Cardiac muscle cell (in vitro differentiated cells and primary cell): ENCODE results near the gene CTNNA3. TPM values are rescaled to one million over a fixed set of nuclear protein-coding genes. Genes with fewer than 3 reads are reported as not detected.

Experiments used
- DNase-seq, 2 donors: peaks; one replicate each; pipeline versions ENCODE4 v3.0.0 to v3.0.0-alpha.2; 2010 to 2017; ENCODE audit warnings: low read depth in 1 of 2, low spot score in 1 of 2
- H3K27ac ChIP-seq: fragments of 200-600 bp; sonication (generic); 2 replicates; pipeline ENCODE4 v1.5.1; 2016
- H3K27me3 ChIP-seq: fragments of 200-600 bp; sonication (generic); 2 replicates; pipeline ENCODE4 v1.6.0; 2016; ENCODE audit warnings: control low read depth
- H3K36me3 ChIP-seq: fragments of 200-600 bp; sonication (generic); 2 replicates; pipeline ENCODE4 v1.5.1; 2016; ENCODE audit warnings: control low read depth
- H3K4me1 ChIP-seq: fragments of 200-600 bp; sonication (generic); 2 replicates; pipeline ENCODE4 v1.8.1; 2017; ENCODE audit warnings: low read depth, mild to moderate bottlenecking, mixed run types
- H3K4me3 ChIP-seq: fragments of 200-600 bp; sonication (generic); 2 replicates; pipeline ENCODE4 v1.5.1; 2016; ENCODE audit warnings: mild to moderate bottlenecking
- H3K9me3 ChIP-seq: fragments of 200-600 bp; sonication (generic); 2 replicates; pipeline ENCODE4 v1.5.1; 2017; ENCODE audit warnings: low read depth, mild to moderate bottlenecking, control low read depth
- CTCF ChIP-seq: IDR thresholded peaks from 2 replicates; pipeline ENCODE4 v1.5.1; 2012; ENCODE audit warnings: low read depth, mild to moderate bottlenecking, low read length
- polyA plus RNA-seq: library from polyadenylated mRNA; unstranded; fragments of >200 nt; fragmentation: Nextera tagmentation; extraction: Ambion mirVana; gene quantifications from 2 replicates; pipeline ENCODE4 v1.2.1, GENCODE V29; 2016
- total RNA-seq: library from RNA; depleted of rRNA; stranded (reverse); fragments of >200 nt; gene quantifications from 2 replicates; pipeline ENCODE4 v1.2.3, GENCODE V29; 2016

CTNNA3 gene
- total and polyA plus RNA-seq, 2 experiments from 2014 or later = 55.8 to 71.7 TPM

- H3K4me3 ChIP-seq = no peak overlapping the region
- no peak for TF ChIP-seq CTCF
- H3K9me3 ChIP-seq = no peaks in the 10 kb centered on the region
- H3K27ac ChIP-seq = no peak overlapping the region
- H3K27me3 ChIP-seq = no peaks in the 10 kb centered on the region
- DNase-seq = no peak
- no peaks in the 10 kb centered on the region for H3K36me3 ChIP-seq
- H3K4me1 ChIP-seq = no peaks in the 10 kb centered on the region
These were observed 1430.6 kb downstream of the CTNNA3 start for GRCh38 chr10:66265398-66265797.

- no peaks in the 10 kb centered on the region for H3K27me3 ChIP-seq
- H3K4me1 ChIP-seq = peaks cover 4% of the 10 kb centered on the region
- no peak for TF ChIP-seq CTCF
- H3K36me3 ChIP-seq = no peaks in the 10 kb centered on the region
- DNase-seq = no peak
- H3K9me3 ChIP-seq = no peaks in the 10 kb centered on the region
- no peak overlapping the region for H3K27ac ChIP-seq
- H3K4me3 ChIP-seq = no peak overlapping the region
These were observed 1436.2 kb downstream of the CTNNA3 start for GRCh38 chr10:66259836-66260235.

GRCh38 chr10:66258693-66259092, 1437.3 kb downstream of the CTNNA3 start:
- no peak overlapping the region for H3K27ac ChIP-seq

GRCh38 chr10:66257801-66258200, 1438.2 kb downstream of the CTNNA3 start:
- H3K4me3 ChIP-seq = no peak overlapping the region
- peaks cover 4% of the 10 kb centered on the region for H3K4me1 ChIP-seq
- no peaks in the 10 kb centered on the region for H3K27me3 ChIP-seq
- no peaks in the 10 kb centered on the region for H3K9me3 ChIP-seq
- TF ChIP-seq CTCF = no peak
- no peak overlapping the region for H3K27ac ChIP-seq
- DNase-seq = no peak
- H3K36me3 ChIP-seq = no peaks in the 10 kb centered on the region

More at GRCh38 chr10:66258693-66259092, 1437.3 kb downstream of the CTNNA3 start:
- H3K9me3 ChIP-seq = no peaks in the 10 kb centered on the region
- H3K36me3 ChIP-seq = no peaks in the 10 kb centered on the region
- H3K4me1 ChIP-seq = peaks cover 4% of the 10 kb centered on the region
- no peak for TF ChIP-seq CTCF
- H3K4me3 ChIP-seq = no peak overlapping the region
- H3K27me3 ChIP-seq = no peaks in the 10 kb centered on the region
- DNase-seq = no peak

- no peaks in the 10 kb centered on the region for H3K4me1 ChIP-seq
- H3K36me3 ChIP-seq = no peaks in the 10 kb centered on the region
- DNase-seq = no peak
- no peaks in the 10 kb centered on the region for H3K27me3 ChIP-seq
- no peak for TF ChIP-seq CTCF
- H3K9me3 ChIP-seq = no peaks in the 10 kb centered on the region
- no peak overlapping the region for H3K27ac ChIP-seq
- H3K4me3 ChIP-seq = no peak overlapping the region
These were observed 1443.0 kb downstream of the CTNNA3 start for GRCh38 chr10:66252986-66253385.

GRCh38 chr10:66246177-66246576, 1449.8 kb downstream of the CTNNA3 start:
- DNase-seq = no peak
- H3K4me3 ChIP-seq = no peak overlapping the region
- no peaks in the 10 kb centered on the region for H3K9me3 ChIP-seq
- no peaks in the 10 kb centered on the region for H3K4me1 ChIP-seq
- no peak overlapping the region for H3K27ac ChIP-seq
- no peaks in the 10 kb centered on the region for H3K27me3 ChIP-seq
- no peak for TF ChIP-seq CTCF
- H3K36me3 ChIP-seq = no peaks in the 10 kb centered on the region
